Thymus (tissue), 11 donors: ENCODE results near the gene SLC29A1. TPM values are rescaled to one million over a fixed set of nuclear protein-coding genes. Genes with fewer than 3 reads are reported as not detected.

Source experiments
- DNase-seq, 9 donors: peaks; one replicate each; pipeline ENCODE4 v3.0.0-alpha.2; 2013; ENCODE audit warnings: low spot score in 9 of 9, low read depth in 6 of 9, missing footprints in 1 of 9
- H3K27ac ChIP-seq, 2 donors: one replicate each; pipeline ENCODE4 v1.5.1; 2013; ENCODE audit warnings: control low read depth in 1 of 2, low read depth in 1 of 2, low read length in 1 of 2, mild to moderate bottlenecking in 1 of 2, moderate library complexity in 1 of 2
- H3K27me3 ChIP-seq, 2 donors: one replicate each; pipeline ENCODE4 v1.5.1; 2013; ENCODE audit warnings: low read length in 1 of 2; ENCODE audit not compliant: control insufficient read depth in 2 of 2, insufficient read depth in 1 of 2
- H3K36me3 ChIP-seq, 2 donors: one replicate each; pipeline ENCODE4 v1.5.1; 2013; ENCODE audit warnings: low read length in 1 of 2, mild to moderate bottlenecking in 1 of 2, moderate library complexity in 1 of 2; ENCODE audit not compliant: control insufficient read depth in 2 of 2, insufficient read depth in 2 of 2
- H3K4me1 ChIP-seq, 2 donors: one replicate each; pipeline ENCODE4 v1.5.1; 2013; ENCODE audit warnings: low read length in 2 of 2; ENCODE audit not compliant: control insufficient read depth in 2 of 2, insufficient read depth in 2 of 2
- H3K4me3 ChIP-seq, 2 donors: one replicate each; pipeline ENCODE4 v1.5.1; 2013; ENCODE audit warnings: low read length in 2 of 2, control low read depth in 1 of 2, mild to moderate bottlenecking in 1 of 2
- H3K9me3 ChIP-seq, 2 donors: one replicate each; pipeline ENCODE4 v1.5.1; 2013; ENCODE audit warnings: low read length in 1 of 2, mild to moderate bottlenecking in 1 of 2; ENCODE audit not compliant: control insufficient read depth in 2 of 2, insufficient read depth in 1 of 2
- WGBS: extraction: QIAGEN DNeasy Blood & Tissue Kit; methylation state at CpG from one replicate; pipeline ENCODE4 v1.1.7; 2013; 5-methylcytosine and 5-hydroxymethylcytosine counted together
- polyA plus RNA-seq: library from polyadenylated mRNA; stranded (reverse); fragments of 200-250 nt; gene quantifications from one replicate; pipeline ENCODE4 v1.2.3, GENCODE V29; 2013
- total RNA-seq: library from RNA; stranded (reverse); fragments of 120-200 nt; gene quantifications from one replicate; pipeline ENCODE4 v1.2.4, GENCODE V29; 2013
- donor health status: healthy.

The SLC29A1 gene
- total and polyA plus RNA-seq, 2 donors = 17.9 to 69.0 TPM

DNA sequence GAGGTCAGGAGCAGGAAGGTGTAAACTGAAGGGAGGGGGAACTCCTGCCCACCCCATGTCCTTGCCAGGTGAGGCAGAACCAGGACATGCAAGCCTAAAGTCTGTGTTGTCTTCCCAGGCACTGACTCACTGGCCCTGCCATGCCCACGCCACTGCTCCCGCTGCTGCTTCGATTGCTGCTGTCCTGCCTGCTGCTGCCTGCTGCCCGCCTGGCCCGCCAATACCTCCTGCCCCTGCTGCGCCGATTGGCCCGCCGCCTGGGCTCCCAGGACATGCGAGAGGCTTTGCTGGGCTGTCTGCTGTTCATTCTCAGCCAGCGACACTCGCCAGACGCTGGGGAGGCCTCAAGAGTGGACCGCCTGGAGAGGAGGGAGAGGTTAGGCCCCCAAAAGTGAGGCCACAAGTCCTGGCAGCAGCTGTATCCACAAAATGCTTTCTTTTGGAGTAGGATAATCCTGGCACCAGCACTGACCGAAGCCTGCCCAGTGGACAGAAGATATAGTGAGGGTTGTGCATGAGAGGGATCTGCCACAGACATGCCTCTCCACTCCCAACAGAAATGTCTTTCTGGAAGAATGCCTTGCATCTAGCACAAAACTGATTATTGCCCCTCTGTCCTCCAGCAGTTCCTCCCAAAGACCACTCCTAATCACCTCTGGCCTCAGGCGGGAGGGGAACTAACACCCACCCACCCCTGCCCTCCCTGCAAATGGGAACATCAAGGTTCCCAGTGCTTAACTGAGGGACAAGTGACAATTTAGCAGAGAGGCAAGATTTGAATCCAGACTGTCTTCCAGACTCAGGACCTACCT is 5.9 kb upstream of the SLC29A1 start:
- WGBS = 96% methylated on average over 16 of the region's 16 CpGs
- DNase-seq = no peak

DNA sequence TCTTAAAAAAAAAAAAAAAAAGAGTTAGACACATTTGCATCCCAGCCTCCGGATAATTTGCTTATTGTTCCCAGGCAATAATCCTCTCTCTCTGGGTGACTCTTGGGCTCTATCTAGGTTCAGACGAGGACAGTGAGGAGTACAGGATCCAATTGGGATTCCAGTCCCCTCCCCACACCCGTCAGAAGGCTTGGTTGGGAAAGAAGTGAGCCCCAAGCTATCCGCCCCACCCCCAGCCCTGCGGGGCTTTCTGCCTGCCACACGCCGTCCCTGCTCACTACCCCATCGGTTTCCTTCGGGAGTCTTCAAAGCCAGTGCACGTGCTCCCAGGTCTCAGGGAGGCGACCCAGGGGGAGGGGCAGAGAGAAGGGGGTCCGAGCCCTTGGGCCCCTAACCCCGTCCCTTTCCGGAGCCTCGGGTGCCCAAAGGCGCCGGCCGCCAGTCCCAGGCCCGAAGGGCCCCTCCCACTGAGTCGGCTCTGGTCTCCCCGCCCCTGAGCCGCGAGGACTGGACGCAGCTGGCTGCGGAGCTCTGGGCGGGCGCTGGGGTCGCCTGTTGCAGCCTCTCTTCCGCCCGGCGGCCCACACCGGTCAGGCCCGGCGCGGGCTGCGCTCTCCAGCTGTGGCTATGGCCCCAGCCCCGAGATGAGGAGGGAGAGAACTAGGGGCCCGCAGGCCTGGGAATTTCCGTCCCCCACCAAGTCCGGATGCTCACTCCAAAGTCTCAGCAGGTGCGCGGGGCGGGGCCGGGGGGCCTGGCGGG is 4.2 kb upstream of the SLC29A1 start:
- Histone ChIP-seq H3K4me1 (peaks cover 56 to 77% of the 10 kb centered on the region in 2 donors), H3K36me3 (no peaks in the 10 kb centered on the region), H3K4me3 (peak overlapping the region; percentile 44 to 49), H3K9me3 (no peaks in the 10 kb centered on the region), H3K27ac (peak overlapping the region; percentile 36 to 89), H3K27me3 (no peaks in the 10 kb centered on the region)
- DNase-seq = peak in 3 of 9 donors; percentile 62 to 81 (median 69)
- 2% methylated on average over 45 of the region's 45 CpGs for WGBS

More for the DNA sequence above, 5.9 kb upstream of the SLC29A1 start:
- Histone ChIP-seq H3K27me3 (no peaks in the 10 kb centered on the region), H3K4me1 (peaks cover 53 to 67% of the 10 kb centered on the region in 2 donors), H3K4me3 (no peak overlapping the region), H3K9me3 (no peaks in the 10 kb centered on the region), H3K36me3 (no peaks in the 10 kb centered on the region), H3K27ac (peak overlapping the region in 1 of 2 donors; percentile 89)

DNA sequence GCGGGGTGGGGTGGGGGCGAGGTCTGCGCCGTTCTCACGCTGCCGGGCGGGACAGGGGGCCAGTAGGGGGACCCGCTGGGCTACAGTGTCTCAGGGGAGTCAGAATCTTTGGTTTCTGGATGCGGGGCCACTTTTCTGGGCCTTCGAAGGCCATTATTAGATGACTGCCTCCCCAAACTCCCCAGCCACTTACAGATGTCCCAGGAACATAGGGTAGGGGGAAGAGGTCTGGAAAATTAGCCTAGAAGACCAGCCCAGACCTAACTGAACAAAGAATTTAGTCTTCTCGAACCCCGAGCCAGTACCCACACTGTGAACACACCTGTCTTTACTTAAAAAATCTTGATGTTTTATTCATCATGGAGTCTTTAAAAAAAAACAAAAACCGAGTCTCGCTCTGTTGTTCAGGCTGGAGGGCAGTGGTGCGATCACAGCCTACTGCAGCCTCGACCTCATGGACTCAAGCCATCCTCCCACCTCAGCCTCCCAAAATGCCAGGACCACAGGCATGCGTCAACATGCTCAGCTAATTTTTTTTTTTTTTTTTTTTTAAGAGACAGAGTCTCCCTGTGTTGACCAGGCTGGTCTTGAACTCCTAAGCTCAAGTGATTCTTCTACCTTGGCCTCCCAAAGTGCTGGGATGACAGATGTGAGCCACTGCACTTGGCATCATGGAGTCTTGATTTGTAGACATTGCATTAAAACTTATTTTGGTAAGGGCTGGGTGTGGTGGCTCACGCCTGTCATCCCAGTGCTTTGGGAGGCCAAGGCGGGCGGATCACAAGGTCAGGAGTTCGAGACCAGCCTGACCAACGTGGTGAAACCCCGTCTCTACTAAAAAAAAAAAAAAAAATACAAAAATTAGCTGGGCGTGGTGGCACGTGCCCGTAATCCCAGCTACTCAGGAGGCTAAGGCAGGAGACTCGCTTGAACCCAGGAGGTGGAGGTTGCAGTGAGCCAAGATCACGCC is 3.3 kb upstream of the SLC29A1 start:
- H3K36me3 ChIP-seq = no peaks in the 10 kb centered on the region
- no peak for DNase-seq
- no peaks in the 10 kb centered on the region for H3K9me3 ChIP-seq
- WGBS = 61% methylated on average over 28 of the region's 28 CpGs
- H3K4me3 ChIP-seq = peak overlapping the region; percentile 44 to 49
- peaks cover 56 to 86% of the 10 kb centered on the region in 2 donors for H3K4me1 ChIP-seq
- H3K27me3 ChIP-seq = no peaks in the 10 kb centered on the region
- H3K27ac ChIP-seq = peak overlapping the region; percentile 25 to 89

DNA sequence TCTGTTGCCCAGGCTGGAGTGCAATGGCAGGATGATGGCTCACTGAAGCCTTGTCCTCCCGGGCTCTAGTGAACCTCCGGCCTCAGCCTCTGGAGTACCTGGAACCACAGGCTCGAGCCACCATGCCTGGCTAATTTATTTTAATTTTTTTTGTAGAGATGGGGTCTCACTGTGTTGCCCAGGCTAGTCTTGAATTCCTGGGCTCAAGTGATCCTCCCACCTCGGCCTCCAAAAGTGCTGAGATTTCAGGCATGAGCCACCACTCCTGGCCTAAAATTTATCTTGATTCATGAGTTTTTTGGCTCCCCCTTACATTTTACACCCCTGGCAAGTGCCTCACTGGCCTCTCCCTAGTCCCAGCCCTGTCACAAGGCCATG is 2.5 kb upstream of the SLC29A1 start:
- over 99% methylated on average over 4 of the region's 4 CpGs for WGBS

DNA sequence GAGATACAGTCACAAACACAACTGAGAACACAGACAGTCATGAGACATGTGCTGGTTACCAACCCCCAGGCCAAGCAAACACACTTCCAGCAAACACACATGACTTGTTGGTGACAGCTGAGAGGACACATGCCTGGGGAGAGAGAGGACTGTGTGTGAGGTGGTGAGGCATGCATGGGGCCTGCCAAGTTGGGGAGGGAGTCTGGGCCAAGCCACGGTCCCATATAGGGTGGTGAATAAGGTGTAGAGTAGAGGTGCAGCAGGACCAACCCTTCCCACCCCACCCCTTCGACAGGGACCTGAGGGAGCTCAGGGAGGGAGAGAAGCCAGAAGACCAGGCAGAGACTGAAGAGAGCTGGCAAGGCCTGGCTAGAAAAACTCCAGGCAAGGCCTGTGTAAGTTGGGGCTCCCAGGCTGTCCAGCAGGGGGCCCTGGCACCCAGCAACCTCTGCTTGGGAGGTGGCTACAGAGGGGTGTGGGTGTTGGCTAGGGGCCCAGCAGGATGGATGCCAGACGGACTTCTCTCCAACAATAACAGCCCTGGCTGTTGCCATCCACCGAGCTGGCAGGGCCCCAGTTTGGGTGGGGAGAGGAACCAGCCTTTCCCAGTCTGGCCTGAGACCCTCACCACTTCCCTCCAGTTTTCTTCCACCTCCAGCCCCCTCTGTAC is 2.0 kb upstream of the SLC29A1 start:
- Histone ChIP-seq H3K4me1 (peaks cover 57 to 92% of the 10 kb centered on the region in 2 donors), H3K4me3 (no peak overlapping the region), H3K36me3 (peaks cover 0 to 3% of the 10 kb centered on the region in 2 donors), H3K27ac (peak overlapping the region; percentile 74 to 91), H3K9me3 (no peaks in the 10 kb centered on the region), H3K27me3 (no peaks in the 10 kb centered on the region)
- DNase-seq = peak in 5 of 9 donors; percentile 68 to 88 (median 76)
- 12% methylated on average over 4 of the region's 4 CpGs for WGBS

More for the DNA sequence above, 2.5 kb upstream of the SLC29A1 start:
- H3K9me3 ChIP-seq = no peaks in the 10 kb centered on the region
- no peak for DNase-seq
- no peaks in the 10 kb centered on the region for H3K27me3 ChIP-seq
- H3K4me3 ChIP-seq = no peak overlapping the region
- peak overlapping the region; percentile 74 to 91 for H3K27ac ChIP-seq
- H3K36me3 ChIP-seq = no peaks in the 10 kb centered on the region
- peaks cover 56 to 92% of the 10 kb centered on the region in 2 donors for H3K4me1 ChIP-seq

DNA sequence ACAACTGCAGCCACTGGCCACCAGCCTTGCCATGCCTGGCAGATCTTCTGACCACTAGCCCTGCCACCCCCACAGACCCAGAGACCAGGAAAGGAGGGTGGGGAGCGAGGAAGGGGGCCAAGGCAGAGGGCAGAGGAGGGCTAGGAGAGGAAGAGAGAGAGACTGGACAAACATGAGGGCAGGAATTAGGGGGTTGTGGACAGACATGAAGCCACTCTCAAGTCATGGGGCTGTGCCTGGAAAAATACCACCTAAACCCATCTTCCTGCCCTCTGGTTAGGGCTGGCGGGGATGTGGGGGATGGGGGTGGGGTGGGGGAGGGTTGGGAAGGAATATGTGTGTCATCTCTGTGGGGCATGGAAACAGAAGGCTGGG is 1.4 kb upstream of the SLC29A1 start:
- no peak for DNase-seq
- no peaks in the 10 kb centered on the region for H3K9me3 ChIP-seq
- H3K4me1 ChIP-seq = peaks cover 57 to 92% of the 10 kb centered on the region in 2 donors
- H3K4me3 ChIP-seq = no peak overlapping the region
- peak overlapping the region in 1 of 2 donors; percentile 91 for H3K27ac ChIP-seq
- peaks cover 0 to 8% of the 10 kb centered on the region in 2 donors for H3K36me3 ChIP-seq
- H3K27me3 ChIP-seq = no peaks in the 10 kb centered on the region
- WGBS = 72% methylated on average over 2 of the region's 2 CpGs

DNA sequence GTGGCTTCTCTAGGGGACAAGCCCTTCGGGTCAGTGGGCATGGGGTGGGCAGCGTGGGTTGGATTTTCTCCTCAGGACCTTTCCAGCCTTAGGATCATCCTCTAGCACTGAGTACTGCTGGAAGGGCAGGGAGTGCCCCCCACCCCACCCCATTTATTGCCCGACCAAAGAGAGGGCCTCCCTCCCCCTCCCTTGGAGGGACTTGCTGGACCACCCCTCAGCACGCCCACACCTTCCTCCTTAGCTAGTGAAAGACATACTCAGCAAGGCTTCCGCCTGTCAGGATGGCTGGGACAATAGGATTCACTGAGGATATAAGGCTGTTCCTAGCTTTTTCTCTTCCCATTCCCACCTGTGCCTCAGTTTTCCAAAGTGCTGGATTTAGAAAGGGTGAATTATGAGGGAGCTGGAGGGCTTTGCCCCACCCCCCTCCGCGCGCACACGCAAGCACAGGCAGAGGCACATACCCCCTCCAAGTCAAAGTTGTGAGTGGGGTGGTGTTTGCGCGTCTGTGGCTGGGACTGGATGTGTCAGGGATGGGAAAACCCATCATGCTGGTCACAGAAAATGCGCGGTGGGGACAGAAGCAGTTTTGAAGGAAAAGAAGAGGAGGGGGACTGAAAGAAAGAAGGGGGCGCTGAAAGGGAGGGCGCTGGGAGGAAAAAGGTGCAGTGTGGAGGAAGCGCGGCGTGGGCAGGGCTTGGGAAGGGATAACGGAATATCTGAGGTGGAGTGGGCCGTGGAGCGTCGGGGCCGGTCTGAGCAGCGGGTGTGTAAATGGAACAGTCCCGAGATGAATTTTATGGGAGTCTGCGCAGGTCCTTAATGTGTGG is 693 bp upstream of the SLC29A1 start:
- H3K27ac ChIP-seq = peak overlapping the region in 1 of 2 donors; percentile 76
- peak overlapping the region; percentile 56 to 74 for H3K4me3 ChIP-seq
- no peaks in the 10 kb centered on the region for H3K9me3 ChIP-seq
- peaks cover 0 to 15% of the 10 kb centered on the region in 2 donors for H3K36me3 ChIP-seq
- peaks cover 59 to 92% of the 10 kb centered on the region in 2 donors for H3K4me1 ChIP-seq
- peak in 1 of 9 donors; percentile 47 for DNase-seq
- no peaks in the 10 kb centered on the region for H3K27me3 ChIP-seq
- WGBS = 29% methylated on average over 26 of the region's 26 CpGs
